Heart left ventricle (tissue), 16 donors: ENCODE results near the gene NAA30. TPM values are rescaled to one million over a fixed set of nuclear protein-coding genes. Genes with fewer than 3 reads are reported as not detected.

Experiments
- ATAC-seq, 4 donors: fragments of 200-7000 bp; cut with Tn5 transposase; one replicate each; pipeline ENCODE4 v1.9.1; 2020 to 2022; ENCODE audit warnings: moderate library complexity in 4 of 4, mild to moderate bottlenecking in 3 of 4, moderate number of reproducible peaks in 1 of 4
- DNase-seq, 5 donors: peaks; one replicate each; pipeline ENCODE4 v3.0.0-alpha.2; 2020
- H3K27ac ChIP-seq, 12 donors: fragments of 200-600 bp; sonication (generic) in 4 of 12; one replicate each; pipeline versions ENCODE4 v1.5.0 to v1.8.0; 2016 to 2022; ENCODE audit warnings: mild to moderate bottlenecking in 2 of 12
- H3K27me3 ChIP-seq, 9 donors: fragments of 200-600 bp; sonication (generic) in 2 of 9; one replicate each; pipeline versions ENCODE4 v1.5.1 to v1.8.0; 2016 to 2022; ENCODE audit warnings: mild to moderate bottlenecking in 3 of 9
- H3K36me3 ChIP-seq, 9 donors: fragments of 200-600 bp; sonication (generic) in 2 of 9; one replicate each; pipeline versions ENCODE4 v1.5.0 to v1.8.0; 2018 to 2022; ENCODE audit warnings: mild to moderate bottlenecking in 2 of 9
- H3K4me1 ChIP-seq, 12 donors: fragments of 200-600 bp; sonication (generic) in 4 of 12; one replicate each; pipeline versions ENCODE4 v1.5.0 to v1.8.0; 2016 to 2022; ENCODE audit warnings: mild to moderate bottlenecking in 3 of 12
- H3K4me3 ChIP-seq, 12 donors: fragments of 200-600 bp; sonication (generic) in 4 of 12; one replicate each; pipeline versions ENCODE4 v1.5.0 to v1.8.0; 2017 to 2022; ENCODE audit warnings: mild to moderate bottlenecking in 9 of 12, moderate library complexity in 4 of 12
- H3K9me3 ChIP-seq, 12 donors: fragments of 200-600 bp; sonication (generic) in 4 of 12; one replicate each; pipeline versions ENCODE4 v1.5.0 to v1.8.0; 2016 to 2022; ENCODE audit warnings: mild to moderate bottlenecking in 1 of 12
- CTCF ChIP-seq, 12 donors: fragments of 200-600 bp; sonication (generic) in 4 of 12; IDR thresholded peaks; one replicate each; pipeline versions ENCODE4 v1.5.0 to v1.8.0; 2018 to 2022; ENCODE audit warnings: antibody characterized with exemption in 12 of 12, mild to moderate bottlenecking in 5 of 12
- POLR2A ChIP-seq, 2 donors: fragments of 450-650 bp; IDR thresholded peaks; one replicate each; pipeline ENCODE4 v1.6.1; 2017; ENCODE audit warnings: antibody characterized with exemption in 2 of 2, mild to moderate bottlenecking in 2 of 2, moderate library complexity in 2 of 2
- WGBS, 4 donors: extraction: QIAGEN DNeasy Blood & Tissue Kit in 2 of 4; methylation state at CpG; one replicate each; pipeline versions ENCODE4 v1.1.5 to v1.1.7; 2013 to 2018; 5-methylcytosine and 5-hydroxymethylcytosine counted together
- intact Hi-C, 10 donors: fragments of 100-400 bp; cut with DNase I; formaldehyde crosslinking; loops; one replicate each; pipeline versions ENCODE4 v1.11.1 to v1.14.2; 2022
- polyA plus RNA-seq, 2 donors: library from polyadenylated mRNA; stranded (reverse); fragments of 200-250 nt; gene quantifications; one replicate each; pipeline ENCODE4 v1.2.3, GENCODE V29; 2013
- total RNA-seq, 9 donors: library from RNA; depleted of rRNA in 2 of 9; stranded (reverse); fragments of >200 nt in 2 of 9; fragmentation: NEBNext Ultra II Directional in 3 of 9; extraction: Animal tissue kit (Norgen Biotek cat#: 25700) in 3 of 9; gene quantifications; one replicate each; pipeline versions ENCODE4 v1.1.0 to v1.2.4, GENCODE V29; 2016 to 2023
- donor health status: ischemic (EF 13 %, LVEDD 7.1; RV severe dilation, severe dysfunction).
- donor health status: healthy with polysubstance abuse.
- donor health status: DM: no; HTN: yes; CAD: no.
- donor health status: DM: no; HTN: no; CAD: no.
- donor health status: ischemic (EF 25% LVEDD 6.9; RV normal size, moderate dysfunction).
- donor health status: ischemic (EF 25% LVEDD 5.7; RV mildly dilated, moderate dysfunction).
- donor health status: healthy.
- donor health status: DM: yes; HTN: yes; CAD: no.
- donor health status: ischemic (EF 35%, LVEDD 5.7; RV mildly dilated, moderate dysfunction).
- donor health status: nonischemic (EF 11% LVEDD 7.7; RV severe dilation, severe dysfunction).
- donor health status: DM: yes; HTN: yes; CAD: no.
- donor health status: PGD.
- donor health status: ischemic (EF 29% LVEDD 5.4; RV normal size, mild dysfunction).
- donor health status: nonischemic (EF 23%, LVEDD 6.1; RV moderate dilation, normal function).

The NAA30 gene
- total and polyA plus RNA-seq, 11 donors, result 3.5 to 30.0 (median 24.1) TPM

GRCh38 chr14:57382283-57382682 lies 8.1 kb upstream of the NAA30 start:
- no peaks in the 10 kb centered on the region for H3K4me1 ChIP-seq
- H3K4me3 ChIP-seq, result no peak overlapping the region
- ATAC-seq (no peak), DNase-seq (no peak)
- H3K27me3 ChIP-seq, result no peaks in the 10 kb centered on the region
- intact Hi-C loops, result no loop called here
- 61 to 72% (median 64%) methylated on average over 2 of the region's 2 CpGs for WGBS, 4 donors
- no peak overlapping the region for H3K27ac ChIP-seq
- no peaks in the 10 kb centered on the region for H3K36me3 ChIP-seq
- H3K9me3 ChIP-seq, result no peaks in the 10 kb centered on the region
- TF ChIP-seq CTCF (IDR thresholded peaks at IDR 0.05), result no peak

- no peaks in the 10 kb centered on the region for H3K9me3 ChIP-seq
- no peak for ATAC-seq
- intact Hi-C loops, result no loop called here
- no peaks in the 10 kb centered on the region for H3K27me3 ChIP-seq
- H3K27ac ChIP-seq, result no peak overlapping the region
- H3K36me3 ChIP-seq, result no peaks in the 10 kb centered on the region
- no peaks in the 10 kb centered on the region for H3K4me1 ChIP-seq
- TF ChIP-seq CTCF (IDR thresholded peaks at IDR 0.05), result no peak
- H3K4me3 ChIP-seq, result no peak overlapping the region
- no peak for DNase-seq
These were observed 7.2 kb upstream of the NAA30 start for GRCh38 chr14:57383125-57383745.

- no peak for ATAC-seq
- no peak for TF ChIP-seq POLR2A (IDR thresholded peaks at IDR 0.05)
- TF ChIP-seq CTCF (IDR thresholded peaks at IDR 0.05), result no peak
- Histone ChIP-seq H3K9me3 (no peaks in the 10 kb centered on the region), H3K36me3 (no peaks in the 10 kb centered on the region), H3K4me3 (no peak overlapping the region), H3K27ac (no peak overlapping the region), H3K4me1 (peaks cover 0 to 25% (median 21%) of the 10 kb centered on the region in 12 donors), H3K27me3 (no peaks in the 10 kb centered on the region)
- intact Hi-C loops, result no loop called here
- DNase-seq, result no peak
These were observed 2.3 kb upstream of the NAA30 start for GRCh38 chr14:57388067-57388466.

GRCh38 chr14:57389646-57390036 lies 745 bp upstream of the NAA30 start:
- no peak for ATAC-seq
- Histone ChIP-seq H3K9me3 (no peaks in the 10 kb centered on the region), H3K4me3 (peak overlapping the region; percentile 62 to 95 (median 90)), H3K4me1 (peaks cover 0 to 40% (median 32%) of the 10 kb centered on the region in 12 donors), H3K27me3 (no peaks in the 10 kb centered on the region), H3K36me3 (peaks cover 0 to 4% (median 0%) of the 10 kb centered on the region in 9 donors), H3K27ac (peak overlapping the region; percentile 35 to 91 (median 84))
- intact Hi-C loops, result loop anchor here in 1 of 10 donors (10.0 kb wide), 1 partner anchor 125 kb away; the partner anchor contains the start of genes AP5M1 and EXOC5
- WGBS, 4 donors, result 45 to 59% (median 48%) methylated on average over 5 of the region's 5 CpGs
- no peak for DNase-seq
- TF ChIP-seq CTCF (IDR thresholded peaks at IDR 0.05) (no peak), POLR2A (IDR thresholded peaks at IDR 0.05) (no peak)
